CD4-positive, CD25-positive, alpha-beta regulatory T cell (primary cell): Measurements from ENCODE around the gene TMEM272. TPM values are rescaled to one million over a fixed set of nuclear protein-coding genes. Genes with fewer than 3 reads are reported as not detected.
A peak's percentile ranks its signal among the peaks of the same experiment; 100 is the strongest.

ENCODE experiments used
- ATAC-seq, 2 donors: fragments of 150-1000 bp; cut with Tn5 transposase; one replicate each; pipeline ENCODE4 v1.10.0; 2021; ENCODE audit warnings: low read depth in 2 of 2, moderate number of reproducible peaks in 2 of 2, moderate library complexity in 1 of 2
- DNase-seq, 3 donors: peaks; one replicate each; pipeline versions ENCODE4 v3.0.0 to v3.0.0-alpha.2; 2012 to 2022; ENCODE audit warnings: mixed read lengths in 1 of 3
- H3K27ac ChIP-seq: one replicate; pipeline ENCODE4 v1.7.0; 2013; ENCODE audit warnings: mild to moderate bottlenecking, low read length; ENCODE audit not compliant: insufficient read depth, poor library complexity, severe bottlenecking
- H3K27me3 ChIP-seq: one replicate; pipeline ENCODE4 v1.7.0; 2013; ENCODE audit warnings: low read length; ENCODE audit not compliant: control insufficient read depth, insufficient read depth
- H3K36me3 ChIP-seq: one replicate; pipeline ENCODE4 v1.7.0; 2013; ENCODE audit warnings: mild to moderate bottlenecking, low read length, moderate library complexity; ENCODE audit not compliant: control insufficient read depth, insufficient read depth
- H3K4me1 ChIP-seq: 2 replicates; pipeline ENCODE4 v1.7.0; 2013; ENCODE audit warnings: mild to moderate bottlenecking, low read length; ENCODE audit not compliant: insufficient read depth, control insufficient read depth, poor library complexity, severe bottlenecking
- H3K4me3 ChIP-seq: one replicate; pipeline ENCODE4 v1.7.0; 2013; ENCODE audit warnings: low read depth, mild to moderate bottlenecking, low read length, moderate library complexity
- H3K9me3 ChIP-seq, 2 experiments: 1 replicate in 1 of 2; 2 replicates in 1 of 2; pipeline ENCODE4 v1.7.0; 2013; ENCODE audit warnings: low read length in 2 of 2, mild to moderate bottlenecking in 1 of 2, moderate library complexity in 1 of 2; ENCODE audit not compliant: control insufficient read depth in 2 of 2
- H3K27ac Mint-ChIP-seq, 3 donors: one replicate each; pipeline ENCODE4 v1.8.0; 2020 to 2022; ENCODE audit warnings: mild to moderate bottlenecking in 3 of 3, mixed read lengths in 3 of 3, moderate library complexity in 2 of 3
- H3K27me3 Mint-ChIP-seq: one replicate; pipeline ENCODE4 v1.8.0; 2022; ENCODE audit warnings: mild to moderate bottlenecking, mixed read lengths
- H3K36me3 Mint-ChIP-seq: one replicate; pipeline ENCODE4 v1.8.0; 2020; ENCODE audit warnings: mixed read lengths
- H3K4me1 Mint-ChIP-seq, 4 donors: one replicate each; pipeline ENCODE4 v1.8.0; 2020 to 2022; ENCODE audit warnings: mixed read lengths in 4 of 4, mild to moderate bottlenecking in 1 of 4
- H3K4me3 Mint-ChIP-seq, 4 donors: one replicate each; pipeline ENCODE4 v1.8.0; 2020 to 2022; ENCODE audit warnings: mild to moderate bottlenecking in 4 of 4, mixed read lengths in 4 of 4, moderate library complexity in 3 of 4
- H3K9me3 Mint-ChIP-seq, 7 donors: one replicate each; pipeline ENCODE4 v1.8.0; 2020 to 2022; ENCODE audit warnings: mixed read lengths in 7 of 7, mild to moderate bottlenecking in 3 of 7, moderate library complexity in 2 of 7
- polyA plus RNA-seq, 4 donors: library from polyadenylated mRNA; unstranded; fragments of 300-500 nt; fragmentation: Illumina TruSeq; gene quantifications; one replicate each; pipeline ENCODE4 v1.2.3, GENCODE V29; 2021
- total RNA-seq: library from RNA; stranded (reverse); gene quantifications from one replicate; pipeline ENCODE4 v1.2.3, GENCODE V29; 2022

Gene TMEM272
- total and polyA plus RNA-seq, 5 donors from 2014 or later = 0.13 to 3.3 (median 0.32) TPM; not detected in 1

- H3K9me3 Mint-ChIP-seq = no peaks in the 10 kb centered on the region
- Histone ChIP-seq H3K4me1 (no peaks in the 10 kb centered on the region), H3K36me3 (no peaks in the 10 kb centered on the region), H3K27me3 (no peaks in the 10 kb centered on the region), H3K27ac (no peak overlapping the region), H3K9me3 (no peaks in the 10 kb centered on the region), H3K4me3 (no peak overlapping the region)
- peaks cover 0 to 3% (median 0%) of the 10 kb centered on the region in 4 donors for H3K4me1 Mint-ChIP-seq
- peaks cover under 1% of the 10 kb centered on the region for H3K27me3 Mint-ChIP-seq
- DNase-seq (peak in 1 of 3 donors; percentile 37), ATAC-seq (peak in 1 of 2 donors; percentile 24)
- no peak overlapping the region for H3K4me3 Mint-ChIP-seq
- H3K36me3 Mint-ChIP-seq = peaks cover 27% of the 10 kb centered on the region
- peak overlapping the region in 1 of 3 donors; percentile 64 for H3K27ac Mint-ChIP-seq
These were observed 63.5 kb downstream of the TMEM272 start for GRCh38 chr13:51781246-51782022.

DNA sequence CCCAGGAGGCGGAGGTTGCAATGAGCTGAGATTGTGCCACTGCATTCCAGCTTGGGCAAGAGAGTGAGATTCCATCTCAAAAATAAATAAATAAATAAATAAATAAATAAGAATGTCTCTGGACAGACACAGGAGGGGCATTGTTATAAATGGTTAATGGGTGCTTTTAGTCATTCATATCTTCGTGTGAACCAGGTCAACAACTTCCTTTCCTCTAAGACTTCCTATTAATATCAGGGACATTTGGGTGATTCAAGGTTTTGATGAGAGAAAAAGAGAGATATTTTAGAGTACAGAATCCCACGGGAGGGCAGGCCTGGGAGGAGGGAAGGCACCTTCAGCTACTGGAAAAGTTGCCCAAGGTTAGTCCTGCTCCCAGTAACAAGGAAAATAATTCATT lies 64.9 kb downstream of the TMEM272 start:
- Histone ChIP-seq H3K4me3 (no peak overlapping the region), H3K27ac (no peak overlapping the region), H3K27me3 (no peaks in the 10 kb centered on the region), H3K36me3 (no peaks in the 10 kb centered on the region), H3K4me1 (no peaks in the 10 kb centered on the region), H3K9me3 (no peaks in the 10 kb centered on the region)
- peaks cover 0 to 3% (median 0%) of the 10 kb centered on the region in 4 donors for H3K4me1 Mint-ChIP-seq
- ATAC-seq (no peak), DNase-seq (no peak)
- H3K4me3 Mint-ChIP-seq = no peak overlapping the region
- peaks cover 5% of the 10 kb centered on the region for H3K27me3 Mint-ChIP-seq
- H3K27ac Mint-ChIP-seq = no peak overlapping the region
- no peaks in the 10 kb centered on the region for H3K9me3 Mint-ChIP-seq
- peaks cover 21% of the 10 kb centered on the region for H3K36me3 Mint-ChIP-seq

DNA sequence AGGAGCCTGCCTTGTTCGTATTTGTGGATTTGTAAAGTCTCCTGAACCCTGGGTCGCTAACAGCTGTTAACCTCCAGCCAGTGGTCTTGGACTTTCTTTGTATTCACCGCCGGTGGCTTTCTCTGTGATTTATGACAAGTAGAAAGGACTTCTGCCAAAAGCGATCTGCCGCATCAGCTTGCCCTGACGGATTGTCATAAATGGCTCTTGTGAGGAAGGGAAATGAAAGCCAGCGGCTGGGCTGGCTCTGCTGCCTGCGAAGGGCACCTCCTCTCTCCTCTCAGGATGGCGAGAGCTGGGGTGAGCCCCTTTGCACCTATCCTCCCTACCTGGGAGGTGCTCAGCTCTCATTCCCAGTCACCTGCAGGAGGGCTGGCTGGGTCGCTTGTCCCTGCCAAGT lies 66.6 kb downstream of the TMEM272 start:
- DNase-seq (no peak), ATAC-seq (no peak)
- Mint-ChIP-seq H3K4me3 (no peak overlapping the region), H3K27me3 (peaks cover 5% of the 10 kb centered on the region), H3K36me3 (peaks cover 21% of the 10 kb centered on the region), H3K4me1 (peaks cover 0 to 3% (median 0%) of the 10 kb centered on the region in 4 donors), H3K9me3 (no peaks in the 10 kb centered on the region), H3K27ac (no peak overlapping the region)
- H3K36me3 ChIP-seq = peaks cover 6% of the 10 kb centered on the region
- no peaks in the 10 kb centered on the region for H3K4me1 ChIP-seq
- no peaks in the 10 kb centered on the region for H3K27me3 ChIP-seq
- H3K4me3 ChIP-seq = no peak overlapping the region
- H3K27ac ChIP-seq = no peak overlapping the region
- no peaks in the 10 kb centered on the region for H3K9me3 ChIP-seq

- Histone ChIP-seq H3K36me3 (peaks cover 8% of the 10 kb centered on the region), H3K4me1 (no peaks in the 10 kb centered on the region), H3K4me3 (no peak overlapping the region), H3K27ac (no peak overlapping the region), H3K27me3 (no peaks in the 10 kb centered on the region), H3K9me3 (no peaks in the 10 kb centered on the region)
- DNase-seq = no peak
- no peak for ATAC-seq
- Mint-ChIP-seq H3K9me3 (no peaks in the 10 kb centered on the region), H3K4me3 (no peak overlapping the region), H3K36me3 (peaks cover 21% of the 10 kb centered on the region), H3K4me1 (peaks cover 0 to 3% (median 0%) of the 10 kb centered on the region in 4 donors), H3K27me3 (peaks cover 5% of the 10 kb centered on the region), H3K27ac (no peak overlapping the region)
These were observed 67.1 kb downstream of the TMEM272 start for GRCh38 chr13:51777921-51778320.

GRCh38 chr13:51776179-51776578 lies 68.8 kb downstream of the TMEM272 start:
- Mint-ChIP-seq H3K9me3 (no peaks in the 10 kb centered on the region), H3K27me3 (peaks cover 5% of the 10 kb centered on the region), H3K4me3 (no peak overlapping the region), H3K27ac (no peak overlapping the region), H3K4me1 (peaks cover 0 to 3% (median 0%) of the 10 kb centered on the region in 4 donors), H3K36me3 (peaks cover 16% of the 10 kb centered on the region)
- Histone ChIP-seq H3K4me3 (no peak overlapping the region), H3K4me1 (no peaks in the 10 kb centered on the region), H3K9me3 (no peaks in the 10 kb centered on the region), H3K27ac (no peak overlapping the region), H3K36me3 (peaks cover 14% of the 10 kb centered on the region), H3K27me3 (no peaks in the 10 kb centered on the region)
- ATAC-seq = no peak
- no peak for DNase-seq

GRCh38 chr13:51773515-51773914 lies 71.5 kb downstream of the TMEM272 start:
- Mint-ChIP-seq H3K4me1 (no peaks in the 10 kb centered on the region), H3K36me3 (peaks cover 4% of the 10 kb centered on the region)

GRCh38 chr13:51772781-51773180 lies 72.2 kb downstream of the TMEM272 start:
- Histone ChIP-seq H3K9me3 (no peaks in the 10 kb centered on the region), H3K36me3 (peaks cover 21% of the 10 kb centered on the region), H3K4me1 (no peaks in the 10 kb centered on the region), H3K4me3 (no peak overlapping the region), H3K27me3 (no peaks in the 10 kb centered on the region), H3K27ac (no peak overlapping the region)
- H3K9me3 Mint-ChIP-seq = no peaks in the 10 kb centered on the region
- H3K4me3 Mint-ChIP-seq = no peak overlapping the region
- peaks cover 5% of the 10 kb centered on the region for H3K27me3 Mint-ChIP-seq
- DNase-seq = no peak
- H3K4me1 Mint-ChIP-seq = no peaks in the 10 kb centered on the region
- no peak for ATAC-seq
- peaks cover 4% of the 10 kb centered on the region for H3K36me3 Mint-ChIP-seq
- no peak overlapping the region for H3K27ac Mint-ChIP-seq

More at GRCh38 chr13:51773515-51773914, 71.5 kb downstream of the TMEM272 start:
- Mint-ChIP-seq H3K27ac (no peak overlapping the region), H3K4me3 (no peak overlapping the region), H3K27me3 (peaks cover 5% of the 10 kb centered on the region), H3K9me3 (no peaks in the 10 kb centered on the region)
- no peaks in the 10 kb centered on the region for H3K27me3 ChIP-seq
- ATAC-seq = no peak
- H3K9me3 ChIP-seq = no peaks in the 10 kb centered on the region
- no peak overlapping the region for H3K4me3 ChIP-seq
- H3K36me3 ChIP-seq = peaks cover 17% of the 10 kb centered on the region
- H3K27ac ChIP-seq = no peak overlapping the region
- no peak for DNase-seq
- no peaks in the 10 kb centered on the region for H3K4me1 ChIP-seq

DNA sequence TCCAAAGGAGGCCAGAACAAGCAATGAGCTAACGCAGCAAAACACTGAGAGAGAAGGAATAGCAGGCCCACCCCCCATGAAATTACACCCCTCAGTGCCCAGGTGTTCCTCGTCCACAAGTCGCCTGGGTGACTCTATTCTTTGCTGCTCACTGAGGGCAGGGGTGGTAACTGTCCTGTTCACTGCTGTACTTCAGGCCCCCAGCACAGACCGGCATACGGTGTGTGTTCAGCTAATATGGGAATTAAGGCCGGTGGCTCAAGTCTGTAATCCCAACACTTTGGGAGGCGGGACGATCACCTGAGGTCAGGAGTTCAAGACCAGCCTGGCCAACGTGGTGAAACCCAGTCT lies 72.9 kb downstream of the TMEM272 start:
- H3K4me3 Mint-ChIP-seq = no peak overlapping the region
- H3K27me3 Mint-ChIP-seq = peaks cover 5% of the 10 kb centered on the region
- H3K4me3 ChIP-seq = no peak overlapping the region
- no peaks in the 10 kb centered on the region for H3K4me1 ChIP-seq
- H3K36me3 ChIP-seq = peaks cover 22% of the 10 kb centered on the region
- no peaks in the 10 kb centered on the region for H3K9me3 ChIP-seq
- H3K27ac Mint-ChIP-seq = no peak overlapping the region
- DNase-seq (no peak), ATAC-seq (no peak)
- no peaks in the 10 kb centered on the region for H3K4me1 Mint-ChIP-seq
- H3K27ac ChIP-seq = no peak overlapping the region
- H3K9me3 Mint-ChIP-seq = no peaks in the 10 kb centered on the region
- peaks cover 4% of the 10 kb centered on the region for H3K36me3 Mint-ChIP-seq
- no peaks in the 10 kb centered on the region for H3K27me3 ChIP-seq
